ENCODE results near the gene ANGPTL2.

Gene ANGPTL2

GRCh38 chr9:127136081-127136879 lies 13.8 kb upstream of the ANGPTL2 start:
- DNase-seq, result no peak

- DNase-seq, result no peak
Measured at GRCh38 chr9:127135056-127135745, 12.8 kb upstream of the ANGPTL2 start.

- DNase-seq, result no peak
Measured at GRCh38 chr9:127133739-127134167, 11.3 kb upstream of the ANGPTL2 start.

GRCh38 chr9:127132921-127133647 lies 10.6 kb upstream of the ANGPTL2 start:
- no peak for DNase-seq

GRCh38 chr9:127132375-127132774 lies 9.9 kb upstream of the ANGPTL2 start:
- no peak for DNase-seq

GRCh38 chr9:127131871-127132270 lies 9.4 kb upstream of the ANGPTL2 start:
- DNase-seq, result no peak

GRCh38 chr9:127130661-127131538 lies 8.5 kb upstream of the ANGPTL2 start:
- DNase-seq, result peak; percentile 88

GRCh38 chr9:127130235-127130634 lies 7.8 kb upstream of the ANGPTL2 start:
- no peak for DNase-seq

- no peak for DNase-seq
Measured at GRCh38 chr9:127129718-127130085, 7.3 kb upstream of the ANGPTL2 start.

GRCh38 chr9:127129073-127129717 lies 6.8 kb upstream of the ANGPTL2 start:
- no peak for DNase-seq

GRCh38 chr9:127128341-127129072 lies 6.1 kb upstream of the ANGPTL2 start:
- peak; percentile 41 for DNase-seq

- DNase-seq, result peak; percentile 65
Measured at GRCh38 chr9:127126971-127127370, 4.5 kb upstream of the ANGPTL2 start.

- DNase-seq, result no peak
Measured at GRCh38 chr9:127124792-127125191, 2.4 kb upstream of the ANGPTL2 start.

- DNase-seq, result no peak
Measured at GRCh38 chr9:127124111-127124531, 1.7 kb upstream of the ANGPTL2 start.

- no peak for DNase-seq
Measured at GRCh38 chr9:127123064-127123890, 842 bp upstream of the ANGPTL2 start.

- DNase-seq, result no peak
Measured at GRCh38 chr9:127121628-127122175, 733 bp downstream of the ANGPTL2 start.

GRCh38 chr9:127119320-127119709 lies 3.1 kb downstream of the ANGPTL2 start:
- DNase-seq, result no peak

- DNase-seq, result no peak
Measured at GRCh38 chr9:127118597-127119319, 3.7 kb downstream of the ANGPTL2 start.

GRCh38 chr9:127117801-127118200 lies 4.6 kb downstream of the ANGPTL2 start:
- DNase-seq, result no peak

All from inflammatory macrophage treated with lipopolysaccharide for 4 hours (primary cell).